NAMALWA (cell line): ENCODE results near the gene RAB37.

ENCODE experiments used
- DNase-seq: peaks from one replicate; pipeline ENCODE4 v3.0.0-alpha.2; 2015; ENCODE audit warnings: low spot score

The RAB37 gene

DNA sequence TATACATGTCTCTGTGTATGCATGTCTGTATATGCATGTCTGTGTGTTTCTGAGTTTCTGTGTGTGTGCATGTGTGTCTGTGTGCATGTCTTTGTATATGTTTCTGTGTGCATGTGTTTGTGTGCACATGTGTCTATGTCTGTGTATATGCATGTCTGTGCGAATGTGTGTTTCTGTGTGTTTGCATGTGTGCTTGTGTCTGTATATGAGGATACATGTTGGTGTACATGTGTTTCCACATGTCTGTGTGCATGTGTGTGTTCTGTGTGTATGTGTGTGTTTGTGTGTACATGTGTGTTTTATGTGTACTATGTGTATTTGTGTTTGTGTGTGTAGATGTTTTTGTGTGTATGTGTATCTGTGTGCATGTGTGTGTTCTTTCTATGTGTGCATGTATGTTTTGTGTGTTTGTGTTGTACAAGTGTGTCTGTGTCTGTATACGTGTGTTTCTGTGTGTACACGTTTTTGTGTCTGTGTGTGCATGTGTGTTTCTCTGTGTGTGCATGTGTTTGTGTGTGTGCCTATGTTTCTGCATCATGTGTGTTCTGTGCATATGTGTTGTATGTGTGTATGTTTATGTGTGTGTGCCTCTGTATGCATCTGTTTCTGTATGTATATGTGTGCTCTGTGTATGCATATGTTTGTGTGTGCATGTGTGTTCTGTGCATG, 8.9 kb upstream of the RAB37 start:
- DNase-seq: no peak

DNA sequence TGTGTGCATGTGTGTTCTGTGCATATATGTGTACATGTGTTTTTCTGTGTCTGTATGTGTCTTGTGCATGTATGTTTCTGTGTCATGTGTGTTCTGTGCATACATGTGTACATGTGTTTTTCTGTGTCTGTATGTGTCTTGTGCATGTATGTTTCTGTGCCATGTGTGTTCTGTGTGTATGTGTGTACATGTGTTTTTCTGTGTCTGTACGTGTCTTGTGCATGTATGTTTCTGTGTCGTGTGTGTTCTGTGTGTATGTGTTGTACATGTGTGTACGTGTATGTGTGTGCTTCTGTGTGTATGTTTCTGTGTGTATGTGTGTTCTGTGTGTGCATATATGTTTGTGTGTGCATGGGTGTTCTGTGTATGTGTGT, 8.4 kb upstream of the RAB37 start:
- no peak for DNase-seq

GRCh38 chr17:74729368-74729767, 7.7 kb upstream of the RAB37 start:
- no peak for DNase-seq

- no peak for DNase-seq
Measured at GRCh38 chr17:74729866-74730265, 7.2 kb upstream of the RAB37 start.

GRCh38 chr17:74730491-74731346, 6.3 kb upstream of the RAB37 start:
- no peak for DNase-seq

DNA sequence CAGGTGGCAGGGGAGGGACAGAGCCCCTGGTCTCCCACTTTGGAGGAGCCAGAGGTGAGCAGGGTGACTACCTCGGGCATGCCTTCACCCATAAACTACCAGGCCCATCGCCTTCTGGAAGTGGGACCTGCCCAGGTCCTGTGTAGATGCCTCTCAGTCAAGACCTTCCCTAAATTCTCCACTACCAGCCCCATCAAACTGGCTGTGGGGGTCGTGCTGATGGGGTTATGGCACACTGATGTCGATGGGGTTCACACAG, 5.8 kb upstream of the RAB37 start:
- no peak for DNase-seq

DNA sequence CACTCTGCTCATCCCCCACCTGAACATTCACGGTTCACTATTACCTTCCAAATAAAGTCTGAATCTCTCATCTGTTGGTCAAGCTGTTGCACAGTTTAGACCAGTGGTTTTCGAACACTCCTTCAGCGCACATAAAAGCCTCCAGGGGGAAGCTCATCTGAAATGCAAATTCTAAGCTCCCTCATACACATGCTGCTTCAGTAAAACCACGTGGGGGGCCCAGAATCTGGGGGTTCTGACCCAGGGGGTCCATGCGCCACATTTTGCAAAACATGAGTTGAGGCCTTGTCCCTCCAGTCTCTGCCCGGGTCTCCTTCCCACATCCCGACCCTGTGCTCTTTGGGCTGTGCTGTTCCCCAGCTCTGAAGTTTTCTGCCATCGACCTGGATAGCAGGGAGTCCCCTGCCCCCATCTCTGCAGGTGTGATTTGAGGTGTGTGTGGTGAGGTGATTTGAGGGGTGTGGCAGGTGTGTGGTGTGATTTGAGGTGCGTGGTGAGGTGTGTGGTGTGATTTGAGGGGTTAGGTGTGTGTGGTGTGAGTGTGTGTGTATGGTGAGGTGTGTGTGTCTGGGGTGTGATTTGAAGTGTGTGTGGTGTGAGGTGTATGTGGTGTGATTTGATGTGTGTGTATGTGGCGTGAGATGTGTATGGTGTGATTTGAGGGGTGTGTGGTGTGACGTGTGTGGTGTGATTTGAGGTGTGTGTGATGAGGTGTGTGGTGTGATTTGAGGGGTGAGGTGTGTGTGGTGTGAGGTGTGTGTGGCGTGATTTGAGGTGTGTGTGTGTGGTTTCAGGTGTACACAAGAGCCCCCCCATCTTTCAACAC, 4.8 kb upstream of the RAB37 start:
- no peak for DNase-seq

- no peak for DNase-seq
Measured at GRCh38 chr17:74733365-74734122, 3.5 kb upstream of the RAB37 start.

- DNase-seq: no peak
Measured at GRCh38 chr17:74734256-74734655, 2.8 kb upstream of the RAB37 start.

DNA sequence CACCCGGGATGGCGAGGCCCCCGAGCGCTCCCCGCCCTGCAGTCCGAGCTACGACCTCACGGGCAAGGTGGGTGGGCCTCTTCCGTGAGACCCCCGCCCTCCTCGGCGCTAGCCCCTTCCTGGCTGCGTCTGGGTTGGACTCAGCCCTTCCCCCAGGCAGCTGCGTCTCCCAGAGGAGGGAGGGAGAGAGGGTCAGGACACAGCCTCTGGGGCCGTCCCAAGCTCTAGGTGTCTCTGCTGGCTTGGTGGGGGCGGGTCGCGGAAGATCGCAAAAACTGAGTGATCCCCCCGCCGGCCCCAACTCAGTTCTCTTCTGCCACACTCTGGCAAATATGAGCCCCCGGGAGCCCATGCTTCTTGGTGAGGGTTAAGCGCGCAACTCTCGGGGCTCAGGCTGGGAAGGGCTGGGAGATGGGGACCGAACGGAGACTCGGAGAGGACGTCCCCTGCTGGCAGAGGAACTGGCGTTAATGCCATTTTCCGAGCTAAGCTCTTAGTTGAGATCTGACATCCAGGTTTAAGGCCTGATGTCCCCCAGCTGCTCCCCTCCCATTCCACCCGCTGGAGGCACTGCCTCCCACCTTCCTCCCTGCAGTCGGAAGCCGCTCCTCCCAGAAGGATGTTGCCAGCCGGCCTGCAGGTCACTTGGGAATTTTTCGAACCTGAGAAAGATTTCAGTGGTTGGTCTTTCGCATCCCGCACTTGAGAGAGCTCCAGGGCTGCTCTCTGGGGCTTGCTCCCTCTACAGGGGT, 419 bp downstream of the RAB37 start:
- peak; percentile 65 for DNase-seq

DNA sequence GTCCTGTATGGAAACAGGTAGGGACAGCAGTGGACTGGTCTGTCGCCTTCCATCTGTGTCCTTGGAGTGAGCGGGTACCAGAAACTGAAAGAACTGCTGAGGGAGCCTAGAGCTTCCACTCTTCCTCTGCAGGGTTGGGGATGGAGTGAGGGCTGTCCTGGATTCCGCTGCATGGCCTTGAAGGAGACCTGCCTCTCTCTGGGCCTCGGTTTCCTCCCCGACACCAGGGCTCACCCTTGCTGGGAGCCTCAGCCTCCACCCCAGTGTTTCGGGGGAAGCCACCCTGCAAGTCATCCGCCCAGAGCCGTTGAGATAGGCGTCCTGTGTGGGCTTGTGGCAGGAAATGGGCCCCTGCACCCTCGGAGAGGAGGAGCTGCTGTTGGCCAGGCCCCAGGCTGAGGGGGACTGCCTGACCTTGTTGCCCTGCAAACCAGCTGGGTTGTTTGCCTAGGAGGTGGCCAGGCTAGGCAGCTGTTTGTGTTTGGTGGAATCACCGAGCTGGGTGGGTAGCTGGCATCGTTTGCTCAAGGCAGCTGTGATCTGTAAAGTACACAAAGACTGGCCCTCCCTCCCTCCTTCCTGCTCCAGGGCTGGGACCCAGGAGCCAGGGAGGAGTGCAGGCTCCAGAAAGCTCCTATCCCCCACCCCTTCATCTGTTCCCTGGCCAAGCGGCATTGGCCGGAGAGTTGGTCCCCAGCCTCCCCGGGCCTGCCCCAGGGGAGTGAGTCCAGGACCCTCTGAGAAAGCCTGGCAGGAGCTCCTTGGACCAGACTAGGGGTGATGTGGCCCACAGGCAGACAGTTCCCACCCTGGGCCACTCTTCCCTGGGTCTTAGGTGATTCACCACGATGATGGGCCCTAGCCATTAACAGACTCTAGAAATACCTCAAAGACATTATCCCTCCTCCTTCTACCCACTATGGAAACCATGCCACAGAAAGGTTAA, 1.3 kb downstream of the RAB37 start:
- DNase-seq: peak; percentile 45

- no peak for DNase-seq
Measured at GRCh38 chr17:74739227-74739831, 2.3 kb downstream of the RAB37 start.

- DNase-seq: no peak
Measured at GRCh38 chr17:74740173-74740572, 3.1 kb downstream of the RAB37 start.

GRCh38 chr17:74740641-74741387, 3.8 kb downstream of the RAB37 start:
- DNase-seq: no peak

GRCh38 chr17:74742153-74742515, 5.1 kb downstream of the RAB37 start:
- DNase-seq: peak; percentile 66

DNA sequence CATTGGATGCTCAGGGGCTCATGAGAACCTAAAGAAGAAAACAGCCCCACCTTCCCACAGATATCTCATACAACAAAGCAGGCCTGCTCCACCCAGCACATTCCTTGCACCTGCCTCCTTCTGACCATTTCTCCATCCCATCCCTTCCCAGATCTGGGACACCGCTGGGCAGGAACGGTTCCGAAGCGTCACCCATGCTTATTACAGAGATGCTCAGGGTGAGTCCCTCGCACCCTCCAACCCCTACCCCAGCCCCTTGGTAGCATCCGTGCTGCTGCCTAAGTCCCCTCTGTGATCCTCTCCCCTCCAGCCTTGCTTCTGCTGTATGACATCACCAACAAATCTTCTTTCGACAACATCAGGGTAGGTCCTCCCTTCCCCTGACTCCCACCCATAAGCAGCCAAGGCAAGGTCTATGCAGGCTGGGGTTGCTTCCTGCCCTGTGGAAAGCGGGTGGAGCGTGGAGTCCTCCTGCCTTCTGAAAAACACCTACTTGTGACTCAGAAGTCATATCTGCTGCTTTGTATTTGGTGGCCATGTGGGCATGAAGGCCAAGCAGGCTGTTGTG, 6.0 kb downstream of the RAB37 start:
- DNase-seq: no peak

DNA sequence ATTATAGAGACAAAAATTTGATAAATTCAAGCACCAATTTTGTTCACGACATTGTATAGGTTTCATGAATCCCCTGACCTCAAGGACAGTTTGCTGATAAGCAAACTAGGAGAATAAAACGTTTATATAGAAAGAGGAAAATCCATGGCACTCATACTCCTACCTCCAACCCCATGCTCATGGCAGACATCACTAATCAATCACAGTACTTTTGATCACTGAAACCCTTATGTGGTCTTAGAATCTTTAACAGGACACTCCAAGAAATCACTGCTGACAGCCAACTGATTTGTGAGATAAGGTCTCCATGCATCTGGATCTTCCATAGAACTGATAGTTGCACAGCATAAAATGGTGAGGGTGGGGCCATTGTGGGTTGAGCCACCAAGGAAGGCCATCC, 6.7 kb downstream of the RAB37 start:
- no peak for DNase-seq

DNA sequence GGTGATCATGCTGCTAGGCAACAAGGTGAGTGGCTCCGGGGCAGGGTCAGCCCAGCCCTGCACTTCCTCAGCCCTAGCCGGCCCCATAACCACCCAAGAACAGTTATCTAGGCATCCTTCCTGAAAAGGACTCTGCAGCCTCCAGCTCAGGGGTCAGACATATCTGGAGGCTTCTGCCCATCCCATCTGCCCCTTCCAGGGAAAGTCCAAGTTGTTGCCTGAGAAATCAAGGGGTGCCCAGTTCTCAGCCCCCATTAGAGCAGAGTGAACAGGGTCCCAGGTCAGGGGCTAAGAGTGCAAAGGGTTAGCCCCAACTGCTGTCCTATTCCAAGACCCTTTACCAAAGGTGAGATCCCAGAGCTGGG, 7.3 kb downstream of the RAB37 start:
- no peak for DNase-seq
